SK-N-MC (cell line): ENCODE data around the gene IER2.

Experiments used
- EZH2 ChIP-seq: fragments of 200-600 bp; sonication (generic); IDR thresholded peaks from one replicate; pipeline ENCODE4 v1.6.1; 2017; ENCODE audit warnings: antibody characterized with exemption
- FOXP2 ChIP-seq: optimal IDR thresholded peaks from 2 replicates; pipeline ENCODE3; 2011; ENCODE audit warnings: mild to moderate bottlenecking, moderate library complexity; ENCODE audit not compliant: insufficient read depth; ENCODE audit errors: extremely low read length, control extremely low read depth
- POLR2AphosphoS5 ChIP-seq: IDR thresholded peaks from 2 replicates; pipeline ENCODE4 v1.6.1; 2012; ENCODE audit warnings: mild to moderate bottlenecking, low read depth, low read length, borderline replicate concordance

DNA sequence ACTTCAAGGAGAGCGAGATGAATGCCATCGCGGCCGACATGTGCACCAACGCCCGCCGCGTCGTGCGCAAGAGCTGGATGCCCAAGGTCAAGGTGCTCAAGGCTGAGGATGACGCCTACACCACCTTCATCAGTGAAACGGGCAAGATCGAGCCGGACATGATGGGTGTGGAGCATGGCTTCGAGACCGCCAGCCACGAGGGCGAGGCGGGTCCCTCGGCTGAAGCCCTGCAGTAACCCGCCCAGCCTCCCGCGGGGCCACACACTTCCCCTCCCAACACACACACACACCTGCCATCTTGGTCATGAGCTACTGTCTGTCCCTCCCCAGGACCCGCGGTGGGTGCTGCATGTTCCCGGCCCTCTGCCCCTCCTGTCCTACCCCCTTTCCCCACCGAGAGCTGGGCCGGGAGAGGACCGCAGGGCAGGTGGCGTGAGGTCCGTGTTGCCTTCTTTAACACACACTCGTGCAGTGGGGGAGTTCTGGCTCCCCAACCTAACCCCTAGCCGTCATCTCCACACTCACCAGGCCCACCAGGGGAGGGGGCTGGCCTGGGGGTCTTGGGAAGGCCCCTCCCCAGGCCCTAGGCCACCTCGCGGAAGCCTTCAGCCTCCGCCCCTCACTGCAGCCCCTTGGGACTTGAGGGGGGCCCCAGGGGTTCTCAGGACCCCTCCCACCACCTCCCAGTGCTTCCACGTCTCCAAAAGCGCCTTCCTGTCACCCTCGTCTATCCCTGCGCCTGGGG, 11.9 kb upstream of the IER2 start:
- TF ChIP-seq POLR2AphosphoS5 (peak; percentile 13; the same call in 1 of the 2 replicates), EZH2 (no peak), FOXP2 (no peak)
